Measurements from ENCODE around the gene LMX1B. TPM values are rescaled to one million over a fixed set of nuclear protein-coding genes. Genes with fewer than 3 reads are reported as not detected.

Gene LMX1B
- polyA plus RNA-seq, 1 experiment = not detected

DNA sequence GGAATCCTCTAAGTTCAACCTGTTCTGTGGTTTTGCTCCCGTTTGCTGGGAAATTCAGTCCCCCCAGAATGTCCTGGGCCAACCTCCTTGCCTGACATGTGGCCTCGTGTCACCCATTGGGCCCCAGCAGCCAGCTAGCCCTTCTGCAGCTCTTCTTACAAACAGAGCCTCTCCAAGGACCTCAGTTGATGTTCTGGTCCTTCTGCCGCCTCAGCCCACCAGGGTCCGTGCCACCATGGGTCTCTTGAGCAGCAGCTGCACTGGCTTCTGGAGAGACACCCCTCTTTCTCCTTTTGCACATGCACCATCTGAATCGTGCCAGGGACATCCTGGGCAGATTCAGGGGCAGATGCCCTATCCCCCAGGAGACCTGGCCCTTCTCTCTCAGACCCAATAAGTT, 85.0 kb downstream of the LMX1B start:
- TF ChIP-seq, protein P1, sequence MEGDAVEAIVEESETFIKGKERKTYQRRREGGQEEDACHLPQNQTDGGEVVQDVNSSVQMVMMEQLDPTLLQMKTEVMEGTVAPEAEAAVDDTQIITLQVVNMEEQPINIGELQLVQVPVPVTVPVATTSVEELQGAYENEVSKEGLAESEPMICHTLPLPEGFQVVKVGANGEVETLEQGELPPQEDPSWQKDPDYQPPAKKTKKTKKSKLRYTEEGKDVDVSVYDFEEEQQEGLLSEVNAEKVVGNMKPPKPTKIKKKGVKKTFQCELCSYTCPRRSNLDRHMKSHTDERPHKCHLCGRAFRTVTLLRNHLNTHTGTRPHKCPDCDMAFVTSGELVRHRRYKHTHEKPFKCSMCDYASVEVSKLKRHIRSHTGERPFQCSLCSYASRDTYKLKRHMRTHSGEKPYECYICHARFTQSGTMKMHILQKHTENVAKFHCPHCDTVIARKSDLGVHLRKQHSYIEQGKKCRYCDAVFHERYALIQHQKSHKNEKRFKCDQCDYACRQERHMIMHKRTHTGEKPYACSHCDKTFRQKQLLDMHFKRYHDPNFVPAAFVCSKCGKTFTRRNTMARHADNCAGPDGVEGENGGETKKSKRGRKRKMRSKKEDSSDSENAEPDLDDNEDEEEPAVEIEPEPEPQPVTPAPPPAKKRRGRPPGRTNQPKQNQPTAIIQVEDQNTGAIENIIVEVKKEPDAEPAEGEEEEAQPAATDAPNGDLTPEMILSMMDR (IDR thresholded peaks at IDR 0.05; ENCODE audit: low read depth, low read length) = no peak
- no peak for DNase-seq (ENCODE audit: low read depth, low spot score)
- ChIA-PET POLR2A (no interaction called here), CTCF (no interaction called here)
- H3K4me3 ChIP-seq (ENCODE audit: low read depth, low read length) = no peak overlapping the region
- H3K27ac ChIP-seq (ENCODE audit: low read depth, low read length) = no peak overlapping the region
- H3K27me3 ChIP-seq (ENCODE audit: control insufficient read depth, insufficient read depth, low read length) = peaks cover 40% of the 10 kb centered on the region
- H3K9me3 ChIP-seq (ENCODE audit: control insufficient read depth, insufficient read depth, low read length) = no peaks in the 10 kb centered on the region; the same call in 1 of the 2 replicates

DNA sequence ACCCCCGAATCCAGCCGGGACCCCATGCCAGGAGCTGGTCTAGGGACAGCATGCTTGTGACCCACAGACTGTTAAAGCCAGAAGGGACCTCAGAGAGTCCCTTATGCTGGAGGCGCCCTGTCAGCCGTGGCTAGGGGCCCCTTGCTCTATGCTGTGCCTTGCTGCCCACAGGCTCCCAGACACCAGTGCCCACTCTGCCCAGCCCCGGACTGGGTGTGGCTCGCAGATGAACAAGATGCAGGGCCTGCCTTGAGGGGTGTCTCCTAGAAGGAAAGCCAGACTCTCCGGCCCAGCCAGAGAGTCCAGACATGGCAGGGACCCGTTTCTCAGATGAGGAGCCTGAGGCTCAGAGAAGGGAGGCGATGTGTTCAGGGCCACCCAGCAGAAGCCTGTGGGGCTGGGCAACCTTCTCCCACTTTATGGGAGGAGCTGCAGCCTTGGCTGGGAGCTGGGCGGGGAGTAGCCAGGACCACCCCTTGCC, 85.7 kb downstream of the LMX1B start:
- ChIA-PET CTCF (no interaction called here), POLR2A (no interaction called here)
- TF ChIP-seq, protein P1 (IDR thresholded peaks at IDR 0.05; ENCODE audit: low read depth, low read length) = no peak

DNA sequence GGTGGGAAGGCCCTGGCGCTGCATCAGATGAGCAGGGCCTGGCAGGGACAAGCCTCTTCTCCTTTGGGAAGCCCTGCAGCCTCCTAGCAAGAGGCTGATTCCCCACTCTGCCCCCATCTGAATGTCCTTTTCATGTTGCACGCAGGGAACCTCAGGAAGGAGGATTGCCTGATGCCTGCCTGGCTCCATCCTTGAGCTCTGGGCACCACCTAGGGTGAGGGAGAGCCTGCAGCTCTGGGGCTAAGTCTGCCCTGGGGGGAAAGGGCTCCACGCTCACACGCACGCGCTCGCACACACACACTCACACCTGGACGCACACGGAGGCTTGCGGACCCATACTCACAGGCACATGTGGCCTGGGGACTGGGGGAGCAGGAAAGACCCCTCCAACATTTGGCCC, 86.6 kb downstream of the LMX1B start:
- H3K9me3 ChIP-seq (ENCODE audit: control insufficient read depth, insufficient read depth, low read length) = no peaks in the 10 kb centered on the region; the same call in 1 of the 2 replicates
- H3K4me3 ChIP-seq (ENCODE audit: low read depth, low read length) = no peak overlapping the region
- TF ChIP-seq, protein P1 (IDR thresholded peaks at IDR 0.05; ENCODE audit: low read depth, low read length) = no peak
- H3K27ac ChIP-seq (ENCODE audit: low read depth, low read length) = no peak overlapping the region
- no peak for DNase-seq (ENCODE audit: low read depth, low spot score)
- POLR2A ChIA-PET = interaction anchor here (0.7 kb wide), 1 partner anchor 90 kb away, joined by 5 read pairs; no protein-coding TSS in a partner anchor
- H3K27me3 ChIP-seq (ENCODE audit: control insufficient read depth, insufficient read depth, low read length) = peaks cover 42% of the 10 kb centered on the region
- CTCF ChIA-PET = no interaction called here

More for the DNA sequence above, 85.7 kb downstream of the LMX1B start:
- Histone ChIP-seq H3K27me3 (ENCODE audit: control insufficient read depth, insufficient read depth, low read length) (peaks cover 42% of the 10 kb centered on the region), H3K4me3 (ENCODE audit: low read depth, low read length) (no peak overlapping the region), H3K9me3 (ENCODE audit: control insufficient read depth, insufficient read depth, low read length) (no peaks in the 10 kb centered on the region; the same call in 1 of the 2 replicates), H3K27ac (ENCODE audit: low read depth, low read length) (no peak overlapping the region)
- no peak for DNase-seq (ENCODE audit: low read depth, low spot score)

DNA sequence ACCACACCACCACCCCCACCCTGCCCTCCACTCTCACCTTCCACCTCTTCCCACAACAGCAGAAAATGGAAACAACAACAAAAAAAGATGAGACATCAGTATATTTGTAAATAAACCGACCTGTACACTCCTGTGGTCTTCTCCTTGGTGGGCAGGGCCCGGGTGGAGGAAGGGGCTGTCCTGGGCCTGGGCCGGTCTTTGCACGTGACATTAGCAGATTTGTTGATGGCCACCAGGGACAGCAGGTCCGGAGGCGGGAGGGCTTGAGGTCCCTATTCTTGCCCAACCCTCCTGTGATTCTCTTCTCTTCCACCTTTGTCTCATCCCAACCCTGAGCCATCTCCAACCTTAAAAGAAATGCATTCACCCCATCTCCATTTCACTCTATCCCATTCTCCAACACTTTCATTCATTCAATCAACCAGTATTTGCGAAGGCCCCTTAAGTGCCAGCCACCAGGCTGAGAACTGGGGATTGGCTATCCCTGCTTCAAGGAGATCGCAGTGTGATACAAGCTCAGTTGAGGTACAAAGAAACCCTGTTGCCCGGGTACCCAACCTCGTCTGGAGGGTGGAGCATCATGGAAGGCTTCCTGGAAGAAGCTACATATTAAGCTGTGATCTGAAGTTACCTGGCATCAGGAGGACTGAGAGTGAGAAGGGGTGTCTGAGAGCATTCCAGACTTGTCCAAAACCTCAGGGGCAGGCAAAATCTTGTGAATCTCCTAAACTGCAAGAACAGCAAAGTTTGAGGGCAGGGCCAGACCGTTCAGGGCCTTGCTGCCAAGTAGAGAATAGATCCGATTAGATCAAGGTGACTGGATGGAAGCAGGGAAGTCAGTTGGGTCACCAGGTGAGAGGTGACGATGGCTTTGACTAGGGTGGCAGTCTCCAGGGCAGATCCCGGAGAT, 87.4 kb downstream of the LMX1B start:
- no peak overlapping the region for H3K4me3 ChIP-seq (ENCODE audit: low read depth, low read length)
- peaks cover 42% of the 10 kb centered on the region for H3K27me3 ChIP-seq (ENCODE audit: control insufficient read depth, insufficient read depth, low read length)
- no peaks in the 10 kb centered on the region; the same call in 1 of the 2 replicates for H3K9me3 ChIP-seq (ENCODE audit: control insufficient read depth, insufficient read depth, low read length)
- H3K27ac ChIP-seq (ENCODE audit: low read depth, low read length) = no peak overlapping the region
- no peak for DNase-seq (ENCODE audit: low read depth, low spot score)
- ChIA-PET POLR2A (no interaction called here), CTCF (interaction anchor here (1.2 to 9.4 kb wide), 3 partner anchors 10 to 201 kb away, joined by 3 to 180 read pairs (median 5); no protein-coding TSS in a partner anchor)
- TF ChIP-seq, protein P1 (IDR thresholded peaks at IDR 0.05; ENCODE audit: low read depth, low read length) = no peak

GRCh38 chr9:126701813-126702140, 88.0 kb downstream of the LMX1B start:
- Histone ChIP-seq H3K9me3 (ENCODE audit: control insufficient read depth, insufficient read depth, low read length) (no peaks in the 10 kb centered on the region; the same call in 1 of the 2 replicates), H3K4me3 (ENCODE audit: low read depth, low read length) (no peak overlapping the region), H3K27me3 (ENCODE audit: control insufficient read depth, insufficient read depth, low read length) (peaks cover 42% of the 10 kb centered on the region), H3K27ac (ENCODE audit: low read depth, low read length) (no peak overlapping the region)
- POLR2A ChIA-PET = no interaction called here
- CTCF ChIA-PET = interaction anchor here (1.2 to 9.4 kb wide), 3 partner anchors 9 to 202 kb away, joined by 3 to 180 read pairs (median 5); no protein-coding TSS in a partner anchor
- no peak for DNase-seq (ENCODE audit: low read depth, low spot score)
- TF ChIP-seq, protein P1 (IDR thresholded peaks at IDR 0.05; ENCODE audit: low read depth, low read length) = no peak
